Measurements from ENCODE around the gene AGXT2. TPM values are rescaled to one million over a fixed set of nuclear protein-coding genes. Genes with fewer than 3 reads are reported as not detected.

The AGXT2 gene
- total and polyA plus RNA-seq, 2 donors (not counting 3 experiments of a cell fraction or from before 2014, with no cell fraction given): not detected

GRCh38 chr5:35031276-35031675 lies 16.5 kb downstream of the AGXT2 start:
- no peak for FAIRE-seq
- dilution Hi-C loops (cut with MboI; ENCODE audit: extremely low pct_ligation_motif_present, low sequenced_read_pairs): no loop called here
- Histone ChIP-seq H3K27ac (ENCODE audit: insufficient read depth, low read depth, low read length) (no peak overlapping the region), H3K4me2 (ENCODE audit: insufficient read depth, low read length) (no peak overlapping the region), H3K4me3 (replicated peaks in 1 of 3; ENCODE audit: insufficient read depth in 1 of 3, low read depth in 1 of 3, low read length in 3 of 3) (no peak overlapping the region), H3K4me1 (ENCODE audit: control insufficient read depth, extremely low read depth, insufficient read depth, low read length) (no peaks in the 10 kb centered on the region), H2AFZ (ENCODE audit: low read depth, low read length) (no peak overlapping the region), H4K20me1 (replicated peaks; ENCODE audit: control insufficient read depth, extremely low read depth, insufficient read depth, low read length) (no peaks in the 10 kb centered on the region), H3K9me3 (replicated peaks; ENCODE audit: control insufficient read depth, insufficient read depth, low read length) (no peaks in the 10 kb centered on the region), H3K27me3 (ENCODE audit: control insufficient read depth in 2 of 2, insufficient read depth in 2 of 2, low read length in 2 of 2) (peaks cover 1 to 2% of the 10 kb centered on the region in 2 experiments), H3K9ac (replicated peaks; ENCODE audit: extremely low read depth, insufficient read depth, low read length) (no peak overlapping the region), H3K79me2 (ENCODE audit: control insufficient read depth, insufficient read depth, low read length) (no peaks in the 10 kb centered on the region), H3K36me3 (ENCODE audit: control insufficient read depth in 2 of 2, extremely low read depth in 1 of 2, insufficient read depth in 2 of 2, low read length in 2 of 2) (no peaks in the 10 kb centered on the region), H3K9me1 (replicated peaks; ENCODE audit: control insufficient read depth, extremely low read depth, insufficient read depth, low read length) (no peaks in the 10 kb centered on the region)
- no TSS peak for BruUV-seq (replicated peaks)
- no peak for DNase-seq (ENCODE audit: low read depth, low spot score)
- TF ChIP-seq FOS (IDR thresholded peaks at IDR 0.05; ENCODE audit: borderline replicate concordance, insufficient read depth, low read length) (no peak), CTCF (IDR thresholded peaks at IDR 0.05; ENCODE audit: extremely low read depth in 1 of 2, insufficient read depth in 1 of 2, low read depth in 1 of 2, low read length in 2 of 2) (no peak), JUN (IDR thresholded peaks at IDR 0.05; ENCODE audit: borderline replicate concordance, insufficient read depth, insufficient read length, low read depth) (no peak), MAX (IDR thresholded peaks at IDR 0.05; ENCODE audit: insufficient read depth, insufficient read length) (no peak), MYC (IDR thresholded peaks at IDR 0.05; ENCODE audit: low read depth, low read length) (no peak), EZH2 (IDR thresholded peaks at IDR 0.05; ENCODE audit: borderline replicate concordance, low read depth, low read length, severe bottlenecking) (no peak), GATA2 (IDR thresholded peaks at IDR 0.05; ENCODE audit: insufficient read depth, insufficient read length, low read depth, low read length) (no peak), POLR2A (IDR thresholded peaks at IDR 0.05; ENCODE audit: low read depth, low read length) (no peak), POLR2AphosphoS5 (IDR thresholded peaks at IDR 0.05; ENCODE audit: insufficient read depth, low read depth, low read length) (no peak)
- intact Hi-C loops (cut with micrococcal nuclease): no loop called here
- ChIA-PET CTCF (no interaction called here), POLR2A (no interaction called here)

Measured in endothelial cell of umbilical vein (primary cell).